Activated CD4-positive, alpha-beta T cell treated with anti-CD3 and anti-CD28 coated beads, Interleukin-2, amount 50 U/mL, for 16 hours (primary cell): ENCODE results near the gene SMPDL3A.
A peak's percentile ranks its signal among the peaks of the same experiment; 100 is the strongest.
"Not testable (repeated sequence)": the region's sequence is repeated elsewhere in the genome, so short reads cannot be mapped to it uniquely, and the experiment has no call there.

ENCODE experiments used
- DNase-seq: peaks from one replicate; pipeline ENCODE4 v3.0.0-alpha.2; 2020

SMPDL3A gene, protein sequence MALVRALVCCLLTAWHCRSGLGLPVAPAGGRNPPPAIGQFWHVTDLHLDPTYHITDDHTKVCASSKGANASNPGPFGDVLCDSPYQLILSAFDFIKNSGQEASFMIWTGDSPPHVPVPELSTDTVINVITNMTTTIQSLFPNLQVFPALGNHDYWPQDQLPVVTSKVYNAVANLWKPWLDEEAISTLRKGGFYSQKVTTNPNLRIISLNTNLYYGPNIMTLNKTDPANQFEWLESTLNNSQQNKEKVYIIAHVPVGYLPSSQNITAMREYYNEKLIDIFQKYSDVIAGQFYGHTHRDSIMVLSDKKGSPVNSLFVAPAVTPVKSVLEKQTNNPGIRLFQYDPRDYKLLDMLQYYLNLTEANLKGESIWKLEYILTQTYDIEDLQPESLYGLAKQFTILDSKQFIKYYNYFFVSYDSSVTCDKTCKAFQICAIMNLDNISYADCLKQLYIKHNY

DNA sequence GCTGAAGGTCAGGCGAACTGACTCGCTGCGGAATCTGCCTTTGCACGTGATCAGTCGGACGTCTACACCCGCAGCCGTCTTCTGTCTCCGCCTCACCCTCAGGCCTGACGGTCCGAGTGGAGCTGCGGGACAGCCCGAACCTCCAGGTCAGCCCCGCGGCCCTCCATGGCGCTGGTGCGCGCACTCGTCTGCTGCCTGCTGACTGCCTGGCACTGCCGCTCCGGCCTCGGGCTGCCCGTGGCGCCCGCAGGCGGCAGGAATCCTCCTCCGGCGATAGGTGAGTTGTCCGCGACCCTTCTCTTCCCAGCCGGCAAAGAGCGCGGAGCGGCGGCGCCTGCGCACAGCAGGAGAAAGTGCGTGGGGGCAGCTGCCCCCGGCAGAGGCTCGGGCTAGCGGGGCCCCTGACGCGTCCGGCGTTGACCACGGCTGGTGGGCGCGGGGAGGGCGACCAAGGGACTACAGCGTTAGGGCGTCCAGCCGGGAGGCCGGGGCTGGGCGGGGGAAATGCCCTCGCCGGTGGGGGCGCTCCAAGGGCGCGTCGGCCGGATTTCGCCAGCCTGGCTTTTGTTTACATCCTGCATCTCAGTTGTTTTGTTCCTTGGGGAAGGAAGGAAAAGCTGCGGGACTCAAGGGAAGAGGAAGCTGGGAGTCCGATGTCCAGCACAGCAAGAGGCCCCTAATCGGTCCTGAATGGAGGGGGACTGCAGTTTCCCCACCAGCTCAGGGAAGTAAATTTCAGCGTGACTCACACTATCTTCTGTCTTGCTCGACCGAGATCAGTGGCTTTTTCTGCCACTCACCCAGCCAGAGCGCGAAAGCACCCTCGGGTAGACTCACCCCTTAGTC, at the start of gene SMPDL3A:
Gene SMPDL3A, plus strand, starts transcription at position 77 of the 846 bp plus-strand sequence. Its CDS starts 89 bp downstream, at position 166.
- DNase-seq = peak; percentile 27

DNA sequence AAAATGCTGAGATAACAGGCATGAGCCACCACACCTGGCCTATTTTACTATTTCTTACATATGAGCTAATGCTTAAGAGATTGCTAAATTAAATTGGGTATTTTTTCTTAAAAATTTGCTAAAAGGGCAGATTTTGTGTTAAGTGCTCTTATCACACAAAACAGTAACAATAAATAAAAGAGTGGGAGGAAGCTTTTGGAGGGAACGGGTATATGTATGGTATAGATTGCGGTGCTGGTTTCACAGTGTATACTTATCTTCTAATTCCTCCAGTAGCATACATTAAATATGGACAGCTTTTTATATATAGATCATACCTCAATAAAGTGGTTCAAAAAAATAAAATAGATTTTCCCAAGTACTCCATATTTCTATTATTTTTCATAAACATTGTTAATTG, 49.0 kb upstream of the SMPDL3A start:
- DNase-seq = no peak

DNA sequence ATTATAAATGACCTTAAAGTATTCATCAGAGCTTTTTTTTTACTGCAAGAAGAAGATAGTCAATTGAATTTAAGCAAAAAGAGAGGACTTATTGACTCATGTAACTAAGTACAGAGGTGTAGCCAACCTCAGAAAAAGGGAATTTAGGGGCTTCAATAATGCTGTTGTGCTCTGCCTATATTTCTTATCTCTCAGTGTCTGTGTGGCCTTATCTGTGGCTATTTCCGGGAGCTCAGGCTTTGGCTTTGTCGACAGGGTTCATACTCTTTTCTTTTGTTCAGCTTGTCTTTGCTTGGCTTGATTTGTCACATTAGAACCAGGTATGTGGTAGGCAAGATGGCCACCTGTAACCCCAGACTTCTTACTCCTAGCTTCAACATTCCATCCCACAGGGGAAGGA, 48.1 kb upstream of the SMPDL3A start:
- no peak for DNase-seq

DNA sequence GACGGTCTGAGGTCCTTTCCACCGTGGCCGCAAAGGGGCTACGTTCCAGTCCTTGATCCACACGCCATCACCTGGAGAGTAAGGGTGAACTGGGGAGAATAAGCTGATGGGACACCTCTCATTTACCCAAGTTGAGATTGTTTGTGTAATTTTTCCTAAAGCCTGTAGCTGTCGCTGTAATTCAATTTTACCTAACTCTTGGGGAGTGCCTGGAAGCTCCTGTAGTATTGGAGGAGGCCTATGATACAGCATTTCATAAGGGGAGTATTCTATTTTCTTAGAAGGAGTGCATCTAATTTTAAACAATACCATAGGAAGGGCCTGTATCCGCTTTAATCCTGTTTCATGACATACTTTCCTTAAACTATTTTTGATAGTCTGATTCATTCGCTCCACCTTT, 44.8 kb upstream of the SMPDL3A start:
- not testable (repeated sequence) for DNase-seq

DNA sequence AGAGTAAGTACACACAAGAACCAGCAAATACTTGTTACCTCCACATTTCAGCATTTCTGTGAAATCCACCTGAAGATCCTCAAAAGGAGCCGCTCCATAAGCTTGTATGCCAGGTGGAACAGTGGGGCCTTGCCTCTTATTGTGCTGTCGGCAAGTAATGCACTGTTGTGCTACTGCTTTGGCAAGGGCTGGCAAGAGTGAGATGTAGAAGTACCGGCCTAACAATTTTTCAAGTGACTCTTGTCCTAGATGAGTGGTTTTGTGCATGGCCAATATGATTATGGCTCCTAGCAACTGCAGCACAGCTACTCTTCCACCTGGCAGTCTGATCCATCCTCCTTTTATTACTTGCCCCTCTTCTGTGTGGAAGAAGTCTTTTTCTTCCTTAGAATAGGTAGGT, 44.2 kb upstream of the SMPDL3A start:
- not testable (repeated sequence) for DNase-seq

DNA sequence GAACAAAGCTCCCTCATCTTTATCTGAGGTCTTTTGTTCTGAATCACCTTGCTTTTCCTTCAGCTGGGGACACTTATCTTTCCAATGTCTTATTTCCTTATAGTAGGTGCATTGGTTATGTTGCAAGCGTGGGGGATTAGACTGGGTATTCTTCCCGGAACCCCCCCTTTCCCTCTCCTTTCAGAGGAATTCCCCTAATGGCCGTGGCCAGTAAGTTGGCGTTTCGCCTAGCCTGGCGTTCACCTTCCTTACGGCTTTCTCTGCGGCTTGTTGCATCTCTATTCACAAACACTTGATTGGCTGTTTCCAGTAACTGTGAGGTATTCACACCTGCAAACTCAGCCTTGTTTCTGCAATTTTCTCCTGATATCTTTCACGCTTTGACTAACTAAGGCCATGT, 42.4 kb upstream of the SMPDL3A start:
- no peak for DNase-seq

DNA sequence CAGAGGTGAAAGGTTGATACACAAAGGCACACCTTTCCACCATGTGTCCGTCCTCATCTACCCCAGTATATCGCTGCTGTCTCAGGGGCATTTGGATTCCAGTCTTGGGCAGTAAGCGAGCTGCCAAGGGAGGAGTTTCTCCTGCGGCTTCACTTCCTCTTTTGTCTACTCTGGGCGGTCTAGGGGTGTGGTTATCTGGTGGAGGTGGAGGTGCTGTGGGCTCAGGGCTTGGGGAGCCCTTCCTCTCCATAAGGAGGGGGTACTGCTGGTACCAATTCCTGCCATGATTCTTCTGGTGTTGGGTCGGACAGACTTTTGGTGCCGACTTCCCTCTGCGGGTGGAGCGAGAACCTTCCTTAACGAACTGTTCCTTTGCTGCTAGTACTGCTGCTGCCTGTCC, 41.5 kb upstream of the SMPDL3A start:
- no peak for DNase-seq

DNA sequence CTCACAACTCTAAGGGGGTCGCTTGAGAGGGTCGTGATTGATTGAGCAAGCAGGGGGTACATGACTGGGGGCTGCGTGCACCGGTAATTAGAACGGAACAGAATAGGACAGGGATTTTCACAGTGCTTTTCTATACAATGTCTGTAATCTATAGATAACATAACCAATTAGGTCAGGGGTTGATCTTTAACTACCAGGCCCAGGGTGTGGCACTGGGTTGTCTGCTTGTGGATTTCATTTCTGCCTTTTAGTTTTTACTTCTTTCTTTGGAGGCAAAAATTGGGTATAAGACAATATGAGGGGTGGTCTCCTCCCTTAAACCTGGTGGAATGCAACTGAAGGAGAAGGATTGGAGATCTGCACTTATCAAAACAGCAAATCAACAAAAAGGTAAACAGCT, 40.1 kb upstream of the SMPDL3A start:
- not testable (repeated sequence) for DNase-seq

DNA sequence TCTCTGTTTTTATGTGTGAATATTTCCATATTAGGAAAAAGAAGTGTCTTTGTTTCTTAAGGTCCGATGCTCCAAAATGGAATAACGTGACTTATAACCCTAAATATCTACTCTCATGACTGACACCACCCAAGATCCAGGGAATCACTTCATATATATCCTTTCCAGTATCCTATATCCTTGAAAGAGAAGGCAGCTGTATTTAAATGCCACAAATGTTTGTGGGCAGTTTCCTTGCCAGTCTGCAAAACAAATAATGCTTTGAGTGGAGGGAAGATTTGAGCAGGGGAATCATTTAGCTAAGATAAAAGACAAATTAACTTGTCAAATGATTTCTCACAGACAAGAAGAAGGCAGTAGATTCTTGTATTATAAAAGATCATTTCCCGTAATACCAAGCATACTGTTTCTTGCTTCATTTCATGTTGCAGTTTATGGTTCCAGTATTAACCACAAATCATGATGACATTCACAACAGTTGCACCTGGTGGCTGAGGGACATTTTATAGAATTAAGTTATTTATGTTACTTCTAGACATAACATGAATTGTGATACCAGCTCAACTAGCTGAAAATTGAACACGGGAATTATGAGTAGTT, 39.5 kb upstream of the SMPDL3A start:
- DNase-seq = no peak

DNA sequence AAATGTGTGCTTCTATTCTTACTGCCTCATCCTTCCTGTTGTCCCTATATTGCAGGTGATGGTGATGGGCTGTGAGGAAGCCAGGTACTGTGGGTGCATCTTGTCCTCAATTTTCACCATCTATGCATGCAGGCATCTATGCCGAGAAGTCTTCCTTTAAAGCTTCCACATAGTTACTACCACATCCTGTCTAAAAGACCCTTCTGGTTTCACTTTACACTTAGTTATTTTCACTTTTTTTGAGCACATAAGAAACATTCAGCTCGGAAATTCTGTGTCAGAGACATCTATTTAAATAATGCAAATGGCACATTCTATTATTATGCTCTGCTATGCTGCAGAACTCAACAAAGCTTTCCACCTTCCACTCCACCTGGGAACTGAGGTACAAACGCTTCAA, 37.7 kb upstream of the SMPDL3A start:
- no peak for DNase-seq

DNA sequence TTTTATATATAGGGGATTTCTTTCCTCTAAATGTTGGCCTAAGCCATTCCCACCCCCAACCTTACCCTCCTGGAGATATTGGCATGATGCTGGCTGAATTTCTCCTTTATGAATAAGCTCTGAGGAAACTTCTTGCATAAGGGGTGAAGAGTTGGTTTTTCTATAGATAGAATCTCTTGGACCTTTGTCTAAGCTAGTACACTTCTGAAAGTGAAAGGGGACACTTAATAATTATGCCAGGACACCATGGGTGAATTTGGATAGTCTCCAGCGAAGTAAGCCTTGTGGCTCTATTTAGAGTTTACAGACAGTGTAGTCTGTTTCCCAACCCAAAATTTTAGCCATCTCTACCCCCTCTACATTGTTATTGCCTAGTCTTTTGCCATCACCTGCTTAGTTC, 36.6 kb upstream of the SMPDL3A start:
- DNase-seq = no peak

DNA sequence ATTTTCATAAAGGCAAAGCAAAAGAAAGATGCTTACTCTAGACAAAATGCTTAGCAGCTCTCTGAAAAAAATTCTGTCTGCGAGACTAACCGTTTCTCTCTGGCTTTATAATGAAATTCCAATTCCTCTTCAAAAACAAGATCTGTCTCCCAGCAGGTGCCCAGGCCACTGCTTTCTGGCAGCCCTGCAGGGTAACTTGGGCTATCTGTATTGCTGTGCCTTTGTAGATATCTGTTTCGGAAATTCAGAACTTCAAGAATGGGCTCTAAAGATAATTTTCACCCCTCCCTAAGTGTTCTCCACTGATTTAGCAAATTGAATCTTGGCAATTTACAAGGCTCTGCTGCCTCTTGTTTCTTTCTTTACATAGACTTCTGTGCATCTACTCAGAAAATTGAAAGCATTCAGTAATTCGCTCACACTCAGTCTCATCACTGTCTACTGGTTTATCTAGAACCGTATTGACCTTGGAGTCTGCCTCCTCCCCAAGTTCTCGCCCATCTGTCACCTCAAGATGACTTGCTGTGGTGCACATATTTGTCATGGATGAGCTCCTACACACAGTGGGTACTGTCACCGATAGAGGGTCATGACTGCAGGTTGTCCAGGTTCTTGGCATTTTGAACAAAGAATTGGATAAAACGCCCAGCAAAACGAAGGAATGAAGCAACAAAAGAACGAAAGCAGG, 35.9 kb upstream of the SMPDL3A start:
- DNase-seq = no peak

DNA sequence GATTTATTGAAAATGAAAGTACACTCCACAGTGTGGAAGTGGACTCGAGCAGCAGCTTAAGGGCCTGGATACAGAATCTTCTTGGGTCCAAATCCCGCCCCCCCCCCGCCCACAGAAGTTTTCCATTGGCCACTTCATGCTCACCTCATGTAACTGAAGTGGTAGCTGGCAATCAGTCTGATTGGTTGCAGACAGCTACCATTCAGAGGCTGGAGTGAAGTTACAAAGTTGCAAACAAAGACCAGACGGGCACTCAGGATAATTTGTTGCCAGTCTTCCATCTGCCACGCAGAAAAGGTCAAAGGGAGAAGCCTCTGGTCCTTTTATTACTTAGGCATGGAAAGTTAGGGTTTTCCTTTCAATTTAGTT, 35.4 kb upstream of the SMPDL3A start:
- DNase-seq = no peak

DNA sequence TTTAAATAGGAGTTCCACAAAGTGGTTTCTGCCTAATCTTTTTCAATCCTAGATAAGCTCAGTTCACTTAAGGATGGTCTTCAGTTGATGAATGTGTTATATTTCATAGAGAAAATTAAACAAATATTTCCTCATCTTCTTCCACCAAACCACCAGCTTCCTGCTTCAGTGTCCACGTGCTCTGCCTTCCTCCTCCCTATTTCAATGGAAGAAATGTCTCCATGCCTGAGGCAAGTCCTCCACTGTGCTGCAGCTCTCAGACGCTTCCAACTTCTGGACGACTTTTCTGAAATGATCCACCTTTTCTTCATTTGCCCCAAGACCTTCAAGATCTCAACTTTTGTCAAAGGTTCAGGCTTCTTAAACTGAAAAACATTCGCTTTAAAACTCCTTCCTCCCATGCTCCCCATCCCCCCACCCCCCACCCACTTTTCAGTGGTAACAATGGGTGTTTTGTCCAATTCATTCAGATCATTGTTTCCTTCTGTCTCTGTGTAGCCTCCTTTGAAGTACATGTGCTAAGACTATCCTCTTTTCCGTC, 34.8 kb upstream of the SMPDL3A start:
- DNase-seq = no peak

DNA sequence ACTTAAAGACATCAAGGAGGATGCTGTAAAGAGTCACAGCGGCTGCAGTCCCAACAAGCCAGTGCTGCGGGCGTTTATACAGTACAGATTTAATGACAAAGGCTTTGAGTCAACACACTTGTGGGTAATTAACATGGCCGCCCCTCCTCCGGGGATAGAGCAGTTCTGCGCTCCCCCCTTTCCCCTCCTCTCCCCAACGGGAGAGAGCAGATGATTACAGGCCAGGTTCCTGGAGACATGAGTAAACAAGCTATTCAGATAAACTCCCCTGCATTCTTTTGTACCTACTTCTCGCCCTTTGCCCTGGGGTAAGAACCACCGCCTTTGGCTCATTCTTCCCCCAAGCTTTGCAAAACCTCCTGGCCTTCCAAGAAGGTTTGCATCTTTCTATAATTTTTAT, 33.2 kb upstream of the SMPDL3A start:
- no peak for DNase-seq

DNA sequence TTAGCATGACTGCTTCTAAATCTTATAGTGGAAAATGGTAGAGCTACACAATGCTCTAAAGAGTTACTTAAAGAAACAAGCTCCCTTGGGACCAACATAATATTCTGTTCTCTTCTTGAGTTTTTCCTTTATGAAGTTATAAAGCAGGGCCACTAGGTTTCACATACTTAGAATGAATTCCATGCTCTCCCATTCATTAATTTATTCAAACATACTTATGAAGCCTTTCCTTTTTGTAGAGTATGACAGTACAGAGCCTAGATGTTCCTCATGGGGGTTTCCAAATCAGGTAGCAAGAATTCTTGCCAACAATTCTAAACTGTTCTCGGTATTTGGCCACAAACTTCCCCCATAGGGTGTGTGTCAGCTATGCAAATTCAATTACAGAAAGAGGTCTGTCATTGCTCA, 30.1 kb upstream of the SMPDL3A start:
- DNase-seq = no peak

DNA sequence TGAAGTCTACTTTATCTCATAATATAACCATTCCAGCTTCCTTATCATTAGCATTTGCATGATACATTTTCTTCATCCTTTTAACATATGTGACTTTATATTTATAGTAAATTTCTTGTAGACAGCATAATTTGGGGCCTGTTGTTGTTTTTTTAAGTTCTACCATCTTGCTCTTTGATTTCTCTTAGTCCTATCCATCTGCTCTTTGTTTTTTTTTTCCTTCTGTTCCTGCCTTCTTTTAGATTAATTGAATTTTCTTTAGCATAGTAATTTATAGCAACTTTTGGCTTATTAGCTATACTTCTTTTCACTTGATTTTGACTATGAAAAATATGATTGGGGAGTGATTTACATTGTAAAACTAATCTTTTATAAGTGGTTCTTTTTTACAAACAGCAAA, 28.7 kb upstream of the SMPDL3A start:
- DNase-seq = no peak

DNA sequence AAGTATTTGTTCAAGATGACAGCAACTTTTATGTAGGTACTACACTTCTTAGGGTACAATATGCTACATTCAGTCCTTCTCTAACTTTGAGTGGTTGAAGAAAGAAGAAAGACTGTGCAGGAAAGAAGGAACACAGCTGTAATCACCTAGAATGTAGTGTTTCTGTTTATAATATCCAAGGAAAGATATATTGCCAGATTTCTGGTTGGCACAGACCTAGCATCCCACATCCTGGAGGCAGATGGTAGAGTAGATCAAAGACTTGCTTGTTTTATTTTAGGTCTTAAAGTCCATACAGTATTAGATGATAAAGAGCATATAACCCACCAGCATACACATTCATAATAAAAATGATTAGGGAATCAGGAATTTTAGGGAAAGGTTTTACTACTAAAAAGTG, 22.8 kb upstream of the SMPDL3A start:
- DNase-seq = no peak

DNA sequence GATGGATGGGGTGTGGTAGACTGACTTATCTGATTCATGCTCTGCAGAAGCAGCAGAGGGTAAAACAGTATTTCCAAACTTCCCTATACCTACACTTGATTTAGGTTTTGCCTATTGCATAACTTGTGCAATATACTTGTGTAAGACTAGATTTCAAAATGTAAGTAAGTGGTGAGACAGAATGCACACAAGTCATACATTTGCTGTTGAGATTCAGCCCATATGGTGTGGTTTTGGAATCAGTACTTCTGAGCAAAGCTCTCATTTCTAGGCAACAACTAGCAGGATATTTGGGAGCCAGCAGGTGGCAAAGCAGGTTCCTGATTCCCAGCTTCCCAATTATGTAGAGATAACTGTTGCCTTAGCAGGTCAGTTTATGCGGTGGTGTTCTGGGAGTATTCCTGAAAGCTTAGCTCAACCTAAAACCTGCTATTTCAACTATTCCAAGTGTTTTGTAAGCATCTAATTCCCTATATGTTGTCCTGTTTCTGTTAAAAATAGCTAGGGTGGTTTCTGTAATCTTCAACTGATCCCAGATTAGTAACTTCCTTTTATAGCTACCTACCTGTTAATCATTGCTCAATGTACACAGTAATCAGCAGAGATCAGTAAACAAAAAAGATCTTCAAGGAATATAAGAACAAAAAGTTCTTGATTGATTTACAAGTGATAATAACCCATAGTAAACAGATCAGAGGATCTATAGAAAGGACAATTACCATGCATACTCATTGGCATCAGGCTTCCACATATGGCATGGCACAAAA, 18.0 kb upstream of the SMPDL3A start:
- no peak for DNase-seq

DNA sequence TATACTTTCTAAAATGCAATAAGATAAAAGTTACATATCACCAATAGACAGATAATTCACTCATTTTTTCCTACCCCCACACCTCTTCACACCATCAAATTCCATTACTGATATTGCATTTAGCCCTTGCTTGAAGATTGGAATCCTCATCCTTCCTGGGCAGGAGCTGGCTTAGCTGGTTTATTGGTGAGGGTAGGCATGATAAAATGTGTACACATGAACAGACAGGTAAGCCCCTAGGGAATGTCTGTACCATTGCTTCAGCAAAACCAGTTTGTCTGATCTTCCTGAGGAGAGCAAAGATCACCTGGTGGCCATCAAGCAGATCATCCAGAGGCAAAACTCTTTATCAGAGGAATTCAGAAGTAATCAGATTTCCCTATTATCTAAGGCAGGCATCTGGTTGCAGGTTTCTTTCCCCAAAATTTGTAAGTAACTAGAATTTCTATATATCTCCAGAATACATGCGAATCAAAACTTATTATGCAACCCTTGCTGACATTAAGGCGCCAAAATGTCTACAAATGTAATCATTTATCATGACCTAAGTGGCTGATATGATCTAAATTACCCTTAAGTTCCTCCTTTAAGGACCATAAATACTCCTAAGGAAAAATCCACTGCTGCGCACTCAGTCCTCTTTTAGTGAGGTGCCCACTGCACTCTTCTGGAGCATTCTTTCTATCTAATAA, 16.2 kb upstream of the SMPDL3A start:
- no peak for DNase-seq

DNA sequence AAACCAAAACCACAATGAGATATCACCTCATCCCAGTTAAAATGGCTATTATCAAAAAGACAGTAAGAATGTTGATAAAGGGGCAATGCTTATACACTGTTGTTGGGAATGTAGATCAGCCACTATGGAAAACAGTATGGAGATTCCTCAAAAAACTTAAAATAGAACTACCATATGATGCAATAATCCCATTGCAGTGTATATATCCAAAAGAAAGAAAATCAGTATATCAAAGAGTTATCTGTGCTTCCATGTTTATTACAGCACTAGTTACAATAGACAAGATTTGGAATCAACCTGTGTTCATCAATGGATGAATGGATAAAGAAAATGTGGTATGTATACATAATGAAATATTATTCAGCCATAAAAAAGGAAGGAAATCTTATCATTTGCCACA, 13.1 kb upstream of the SMPDL3A start:
- no peak for DNase-seq
